NK-92 (cell line): ENCODE data around the gene RSPRY1.
"Not testable (repeated sequence)": the region's sequence is repeated elsewhere in the genome, so short reads cannot be mapped to it uniquely, and the experiment has no call there.

Experiments
- DNase-seq: peaks from one replicate; lab custom pipeline; 2025; ENCODE audit not compliant: unreplicated experiment; lab: John Stamatoyannopoulos, UW

The RSPRY1 gene

GRCh38 chr16:57268804-57269800, 83.0 kb downstream of the RSPRY1 start:
- no peak for DNase-seq

- DNase-seq, result no peak
Observed at GRCh38 chr16:57270221-57271062, 84.3 kb downstream of the RSPRY1 start.

GRCh38 chr16:57271063-57271345, 84.9 kb downstream of the RSPRY1 start:
- no peak for DNase-seq

GRCh38 chr16:57271867-57272495, 85.9 kb downstream of the RSPRY1 start:
- no peak for DNase-seq

GRCh38 chr16:57273359-57273758, 87.2 kb downstream of the RSPRY1 start:
- no peak for DNase-seq

- no peak for DNase-seq
Observed at GRCh38 chr16:57273826-57274225, 87.7 kb downstream of the RSPRY1 start.

- not testable (repeated sequence) for DNase-seq
Observed at GRCh38 chr16:57275946-57276345, 89.8 kb downstream of the RSPRY1 start.

GRCh38 chr16:57276596-57276995, 90.5 kb downstream of the RSPRY1 start:
- no peak for DNase-seq

GRCh38 chr16:57277586-57277985, 91.5 kb downstream of the RSPRY1 start:
- no peak for DNase-seq

- no peak for DNase-seq
Observed at GRCh38 chr16:57278494-57278893, 92.4 kb downstream of the RSPRY1 start.

GRCh38 chr16:57279780-57280638, 93.9 kb downstream of the RSPRY1 start:
- DNase-seq, result no peak

- DNase-seq, result no peak
Observed at GRCh38 chr16:57281791-57282190, 95.7 kb downstream of the RSPRY1 start.

- DNase-seq, result no peak
Observed at GRCh38 chr16:57282510-57283213, 96.5 kb downstream of the RSPRY1 start.

GRCh38 chr16:57283214-57283958, 97.3 kb downstream of the RSPRY1 start:
- DNase-seq, result no peak

- DNase-seq, result no peak
Observed at GRCh38 chr16:57283959-57284208, 97.8 kb downstream of the RSPRY1 start.

- DNase-seq, result no peak
Observed at GRCh38 chr16:57284209-57284951, 98.3 kb downstream of the RSPRY1 start, which contains the start of gene PLLP. Gene PLLP (minus strand): TSS chr16:57284672. CDS start chr16:57284540, 132 bp downstream.

- DNase-seq, result no peak
Observed at GRCh38 chr16:57284952-57285363, 98.8 kb downstream of the RSPRY1 start.

- DNase-seq, result no peak
Observed at GRCh38 chr16:57285379-57285778, 99.2 kb downstream of the RSPRY1 start.
